HUDEP-2 (cell line): ENCODE results near the gene SHROOM4.
A peak's percentile ranks its signal among the peaks of the same experiment; 100 is the strongest.

Experiments used
- DNase-seq, 76 experiments: peaks; one replicate each; lab custom pipeline; 2025; ENCODE audit not compliant: unreplicated experiment in 76 of 76; lab: John Stamatoyannopoulos, UW

The SHROOM4 gene

GRCh38 chrX:50779694-50780093, 34.3 kb downstream of the SHROOM4 start:
- DNase-seq: no peak

- DNase-seq: no peak
These were observed 35.7 kb downstream of the SHROOM4 start for GRCh38 chrX:50778272-50778671.

- DNase-seq: no peak
These were observed 37.7 kb downstream of the SHROOM4 start for GRCh38 chrX:50776248-50776647.

- no peak for DNase-seq
These were observed 42.6 kb downstream of the SHROOM4 start for GRCh38 chrX:50771382-50771781.

- no peak for DNase-seq
These were observed 43.3 kb downstream of the SHROOM4 start for GRCh38 chrX:50770702-50771101.

- DNase-seq: no peak
These were observed 44.5 kb downstream of the SHROOM4 start for GRCh38 chrX:50769389-50770063.

- DNase-seq: no peak
These were observed 45.2 kb downstream of the SHROOM4 start for GRCh38 chrX:50768801-50769200.

- no peak for DNase-seq
These were observed 48.0 kb downstream of the SHROOM4 start for GRCh38 chrX:50765986-50766385.

GRCh38 chrX:50762578-50762977, 51.4 kb downstream of the SHROOM4 start:
- DNase-seq: no peak

GRCh38 chrX:50756276-50756675, 57.7 kb downstream of the SHROOM4 start:
- no peak for DNase-seq

GRCh38 chrX:50751091-50751490, 62.9 kb downstream of the SHROOM4 start:
- no peak for DNase-seq

GRCh38 chrX:50747471-50747900, 66.5 kb downstream of the SHROOM4 start:
- peak in 10 of 76 experiments; percentile 0 to 7 (median 2) for DNase-seq

GRCh38 chrX:50736656-50737055, 77.3 kb downstream of the SHROOM4 start:
- no peak for DNase-seq

GRCh38 chrX:50726296-50726695, 87.7 kb downstream of the SHROOM4 start:
- no peak for DNase-seq

GRCh38 chrX:50725310-50725709, 88.7 kb downstream of the SHROOM4 start:
- no peak for DNase-seq

- no peak for DNase-seq
These were observed 91.0 kb downstream of the SHROOM4 start for GRCh38 chrX:50723006-50723405.

- no peak for DNase-seq
These were observed 92.1 kb downstream of the SHROOM4 start for GRCh38 chrX:50721764-50722521.

GRCh38 chrX:50719614-50720013, 94.4 kb downstream of the SHROOM4 start:
- no peak for DNase-seq

GRCh38 chrX:50718776-50719175, 95.2 kb downstream of the SHROOM4 start:
- DNase-seq: no peak

- no peak for DNase-seq
These were observed 97.3 kb downstream of the SHROOM4 start for GRCh38 chrX:50716706-50717105.

- no peak for DNase-seq
These were observed 101.2 kb downstream of the SHROOM4 start for GRCh38 chrX:50712777-50713176.

- DNase-seq: no peak
These were observed 102.1 kb downstream of the SHROOM4 start for GRCh38 chrX:50711907-50712306.
